WTC11 (cell line): ENCODE data around the gene MYCBP. TPM values are rescaled to one million over a fixed set of nuclear protein-coding genes. Genes with fewer than 3 reads are reported as not detected.

Experiments used
- CREB1 ChIP-seq: sonication (generic); formaldehyde crosslinking; IDR thresholded peaks from 2 replicates; pipeline ENCODE4 v1.8.0; 2023; ENCODE audit warnings: mild to moderate bottlenecking, missing genetic modification reagents
- CREM ChIP-seq: sonication (generic); formaldehyde crosslinking; IDR thresholded peaks from 2 replicates; pipeline ENCODE4 v1.8.1; 2022; ENCODE audit warnings: mild to moderate bottlenecking, missing genetic modification reagents, moderate library complexity
- ETV6 ChIP-seq: sonication (generic); formaldehyde crosslinking; IDR thresholded peaks from 2 replicates; pipeline ENCODE4 v1.8.1; 2022; ENCODE audit warnings: mild to moderate bottlenecking, missing genetic modification reagents
- FOXK1 ChIP-seq: sonication (generic); formaldehyde crosslinking; IDR thresholded peaks from 2 replicates; pipeline ENCODE4 v1.8.0; 2022; ENCODE audit warnings: mild to moderate bottlenecking, moderate library complexity, missing genetic modification reagents
- IRF2 ChIP-seq: sonication (generic); formaldehyde crosslinking; IDR thresholded peaks from 2 replicates; pipeline ENCODE4 v1.8.0; 2022; ENCODE audit warnings: low read depth, missing genetic modification reagents, borderline replicate concordance
- JAZF1 ChIP-seq: fragments of 250-450 bp; sonication (Bioruptor Pico); IDR thresholded peaks from 2 replicates; pipeline ENCODE4 v1.9.0; 2021; ENCODE audit warnings: moderate library complexity, mild to moderate bottlenecking, inconsistent platforms
- MYBL2 ChIP-seq: sonication (generic); formaldehyde crosslinking; IDR thresholded peaks from 2 replicates; pipeline ENCODE4 v1.8.1; 2023; ENCODE audit warnings: mild to moderate bottlenecking, moderate library complexity, missing genetic modification reagents
- NFYB ChIP-seq: sonication (generic); formaldehyde crosslinking; conservative IDR thresholded peaks from 2 replicates; pipeline ENCODE4 v1.8.0; 2022; ENCODE audit warnings: low read depth, missing genetic modification reagents
- NR1H2 ChIP-seq: sonication (generic); formaldehyde crosslinking; IDR thresholded peaks from 2 replicates; pipeline ENCODE4 v1.9.0; 2021; ENCODE audit warnings: mild to moderate bottlenecking, moderate library complexity, missing genetic modification reagents
- NR3C1 ChIP-seq: sonication (generic); formaldehyde crosslinking; conservative IDR thresholded peaks from 2 replicates; pipeline ENCODE4 v1.8.1; 2023; ENCODE audit warnings: low read depth, mild to moderate bottlenecking, missing genetic modification reagents
- RELA ChIP-seq: sonication (generic); formaldehyde crosslinking; IDR thresholded peaks from 2 replicates; pipeline ENCODE4 v1.8.1; 2022; ENCODE audit warnings: missing genetic modification reagents, mild to moderate bottlenecking, borderline replicate concordance
- SMAD3 ChIP-seq: sonication (generic); formaldehyde crosslinking; IDR thresholded peaks from 2 replicates; pipeline ENCODE4 v1.8.0; 2022; ENCODE audit warnings: missing genetic modification reagents, mild to moderate bottlenecking, borderline replicate concordance
- SP1 ChIP-seq: sonication (generic); formaldehyde crosslinking; conservative IDR thresholded peaks from 2 replicates; pipeline ENCODE4 v1.8.1; 2022; ENCODE audit warnings: missing genetic modification reagents
- TEAD1 ChIP-seq: sonication (generic); formaldehyde crosslinking; IDR thresholded peaks from 2 replicates; pipeline ENCODE4 v1.8.0; 2022; ENCODE audit warnings: mild to moderate bottlenecking, missing genetic modification reagents
- TEAD4 ChIP-seq: sonication (generic); formaldehyde crosslinking; IDR thresholded peaks from 2 replicates; pipeline ENCODE4 v1.8.0; 2022; ENCODE audit warnings: mild to moderate bottlenecking, missing genetic modification reagents
- total RNA-seq: library from RNA; stranded (reverse); gene quantifications from 3 replicates; pipeline ENCODE4 v1.2.3, GENCODE V29; 2021
- TF ChIP-seq, protein P1 (sequence below): fragments of 250-450 bp; sonication (Bioruptor Pico); IDR thresholded peaks from 2 replicates; pipeline ENCODE4 v1.9.0; 2021; ENCODE audit warnings: mild to moderate bottlenecking
- TF ChIP-seq, protein P2 (sequence below): sonication (generic); formaldehyde crosslinking; IDR thresholded peaks from 2 replicates; pipeline ENCODE4 v1.8.0; 2022; ENCODE audit warnings: mild to moderate bottlenecking, missing genetic modification reagents
- TF ChIP-seq, protein P3 (sequence below): sonication (generic); formaldehyde crosslinking; IDR thresholded peaks from 2 replicates; pipeline ENCODE4 v1.8.1; 2023; ENCODE audit warnings: mild to moderate bottlenecking, moderate library complexity, missing genetic modification reagents
- TF ChIP-seq, protein P4 (sequence below): sonication (generic); formaldehyde crosslinking; IDR thresholded peaks from 2 replicates; pipeline ENCODE4 v1.8.1; 2022; ENCODE audit warnings: low read depth, mild to moderate bottlenecking, moderate library complexity, missing genetic modification reagents, borderline replicate concordance
- TF ChIP-seq, protein P5 (sequence below): sonication (generic); formaldehyde crosslinking; IDR thresholded peaks from 2 replicates; pipeline ENCODE4 v1.8.1; 2023; ENCODE audit warnings: mild to moderate bottlenecking, missing genetic modification reagents
- TF ChIP-seq, protein P6 (sequence below): sonication (generic); formaldehyde crosslinking; IDR thresholded peaks from 2 replicates; pipeline ENCODE4 v1.8.0; 2023; ENCODE audit warnings: missing genetic modification reagents, mild to moderate bottlenecking, borderline replicate concordance
- TF ChIP-seq, protein P7 (sequence below): sonication (generic); formaldehyde crosslinking; IDR thresholded peaks from 2 replicates; pipeline ENCODE4 v1.8.0; 2022; ENCODE audit warnings: mild to moderate bottlenecking, missing genetic modification reagents
- TF ChIP-seq, protein P8 (sequence below): sonication (generic); formaldehyde crosslinking; IDR thresholded peaks from 2 replicates; pipeline ENCODE4 v1.8.1; 2023; ENCODE audit warnings: mild to moderate bottlenecking, missing genetic modification reagents

The MYCBP gene
- total RNA-seq, 1 experiment from 2014 or later = 31.4 TPM

DNA sequence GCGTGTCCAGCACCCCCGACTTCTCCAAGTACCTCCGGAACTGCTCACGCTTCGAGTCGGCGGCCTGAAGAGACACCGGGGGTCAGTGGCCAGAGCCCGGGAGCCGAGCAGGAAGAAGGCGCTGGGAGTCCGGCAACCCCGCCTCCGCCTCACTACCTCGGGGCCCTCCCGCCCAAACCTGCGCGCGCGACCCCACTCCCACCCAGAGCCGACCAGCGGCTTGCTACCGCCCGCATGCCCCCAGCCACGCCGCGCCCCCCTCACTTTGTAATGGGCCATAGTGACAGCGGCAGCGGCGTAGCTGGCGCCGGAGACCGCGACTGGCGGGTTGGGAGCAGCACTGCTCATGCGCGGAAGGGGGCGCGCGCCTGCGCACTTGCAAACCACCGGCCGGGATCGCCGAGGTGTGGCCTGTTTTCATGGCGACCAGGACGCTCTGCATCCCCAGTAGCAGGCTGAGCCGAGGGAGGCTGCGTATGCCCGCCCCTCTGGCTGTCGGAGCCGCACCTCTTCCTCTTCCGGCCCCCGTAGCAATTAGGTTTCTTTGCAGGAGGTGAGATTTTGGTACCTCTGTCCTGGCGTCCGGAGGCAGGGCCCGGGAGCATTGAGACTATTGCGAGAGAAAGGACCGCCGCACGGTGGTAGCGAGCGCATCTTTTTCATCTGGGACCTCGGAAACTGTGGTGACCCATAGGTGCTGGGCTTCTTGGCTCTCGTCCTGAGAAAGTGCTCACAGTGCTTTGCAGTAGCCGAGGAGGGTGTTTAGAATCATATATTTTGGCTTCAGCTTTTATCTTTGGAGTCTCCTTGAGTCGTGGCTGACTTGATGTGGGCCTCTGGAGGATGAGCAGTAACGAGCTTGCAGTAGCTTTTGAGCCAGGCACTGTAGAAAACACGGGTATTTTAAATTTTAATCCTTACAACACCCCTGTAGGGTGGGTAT, at the start of gene MYCBP (continued):
- TF ChIP-seq, protein P1, sequence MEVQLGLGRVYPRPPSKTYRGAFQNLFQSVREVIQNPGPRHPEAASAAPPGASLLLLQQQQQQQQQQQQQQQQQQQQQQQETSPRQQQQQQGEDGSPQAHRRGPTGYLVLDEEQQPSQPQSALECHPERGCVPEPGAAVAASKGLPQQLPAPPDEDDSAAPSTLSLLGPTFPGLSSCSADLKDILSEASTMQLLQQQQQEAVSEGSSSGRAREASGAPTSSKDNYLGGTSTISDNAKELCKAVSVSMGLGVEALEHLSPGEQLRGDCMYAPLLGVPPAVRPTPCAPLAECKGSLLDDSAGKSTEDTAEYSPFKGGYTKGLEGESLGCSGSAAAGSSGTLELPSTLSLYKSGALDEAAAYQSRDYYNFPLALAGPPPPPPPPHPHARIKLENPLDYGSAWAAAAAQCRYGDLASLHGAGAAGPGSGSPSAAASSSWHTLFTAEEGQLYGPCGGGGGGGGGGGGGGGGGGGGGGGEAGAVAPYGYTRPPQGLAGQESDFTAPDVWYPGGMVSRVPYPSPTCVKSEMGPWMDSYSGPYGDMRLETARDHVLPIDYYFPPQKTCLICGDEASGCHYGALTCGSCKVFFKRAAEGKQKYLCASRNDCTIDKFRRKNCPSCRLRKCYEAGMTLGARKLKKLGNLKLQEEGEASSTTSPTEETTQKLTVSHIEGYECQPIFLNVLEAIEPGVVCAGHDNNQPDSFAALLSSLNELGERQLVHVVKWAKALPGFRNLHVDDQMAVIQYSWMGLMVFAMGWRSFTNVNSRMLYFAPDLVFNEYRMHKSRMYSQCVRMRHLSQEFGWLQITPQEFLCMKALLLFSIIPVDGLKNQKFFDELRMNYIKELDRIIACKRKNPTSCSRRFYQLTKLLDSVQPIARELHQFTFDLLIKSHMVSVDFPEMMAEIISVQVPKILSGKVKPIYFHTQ (CRISPR knock-in tag) = no peak
- no peak for TF ChIP-seq RELA
- no peak for TF ChIP-seq IRF2 (CRISPR knock-in tag)
- TF ChIP-seq, protein P2, sequence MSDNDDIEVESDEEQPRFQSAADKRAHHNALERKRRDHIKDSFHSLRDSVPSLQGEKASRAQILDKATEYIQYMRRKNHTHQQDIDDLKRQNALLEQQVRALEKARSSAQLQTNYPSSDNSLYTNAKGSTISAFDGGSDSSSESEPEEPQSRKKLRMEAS (CRISPR knock-in tag) = peak; percentile 69; the same call in 1 of the 2 replicates
- TF ChIP-seq, protein P3, sequence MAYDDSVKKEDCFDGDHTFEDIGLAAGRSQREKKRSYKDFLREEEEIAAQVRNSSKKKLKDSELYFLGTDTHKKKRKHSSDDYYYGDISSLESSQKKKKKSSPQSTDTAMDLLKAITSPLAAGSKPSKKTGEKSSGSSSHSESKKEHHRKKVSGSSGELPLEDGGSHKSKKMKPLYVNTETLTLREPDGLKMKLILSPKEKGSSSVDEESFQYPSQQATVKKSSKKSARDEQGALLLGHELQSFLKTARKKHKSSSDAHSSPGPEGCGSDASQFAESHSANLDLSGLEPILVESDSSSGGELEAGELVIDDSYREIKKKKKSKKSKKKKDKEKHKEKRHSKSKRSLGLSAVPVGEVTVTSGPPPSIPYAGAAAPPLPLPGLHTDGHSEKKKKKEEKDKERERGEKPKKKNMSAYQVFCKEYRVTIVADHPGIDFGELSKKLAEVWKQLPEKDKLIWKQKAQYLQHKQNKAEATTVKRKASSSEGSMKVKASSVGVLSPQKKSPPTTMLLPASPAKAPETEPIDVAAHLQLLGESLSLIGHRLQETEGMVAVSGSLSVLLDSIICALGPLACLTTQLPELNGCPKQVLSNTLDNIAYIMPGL (CRISPR knock-in tag) = 0 out of 2 replicates have a peak, but pooled peaks have one; percentile 36
- TF ChIP-seq TEAD4 (CRISPR knock-in tag) = no peak
- TF ChIP-seq, protein P4, sequence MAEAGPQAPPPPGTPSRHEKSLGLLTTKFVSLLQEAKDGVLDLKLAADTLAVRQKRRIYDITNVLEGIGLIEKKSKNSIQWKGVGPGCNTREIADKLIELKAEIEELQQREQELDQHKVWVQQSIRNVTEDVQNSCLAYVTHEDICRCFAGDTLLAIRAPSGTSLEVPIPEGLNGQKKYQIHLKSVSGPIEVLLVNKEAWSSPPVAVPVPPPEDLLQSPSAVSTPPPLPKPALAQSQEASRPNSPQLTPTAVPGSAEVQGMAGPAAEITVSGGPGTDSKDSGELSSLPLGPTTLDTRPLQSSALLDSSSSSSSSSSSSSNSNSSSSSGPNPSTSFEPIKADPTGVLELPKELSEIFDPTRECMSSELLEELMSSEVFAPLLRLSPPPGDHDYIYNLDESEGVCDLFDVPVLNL (CRISPR knock-in tag) = no peak
- TF ChIP-seq, protein P5, sequence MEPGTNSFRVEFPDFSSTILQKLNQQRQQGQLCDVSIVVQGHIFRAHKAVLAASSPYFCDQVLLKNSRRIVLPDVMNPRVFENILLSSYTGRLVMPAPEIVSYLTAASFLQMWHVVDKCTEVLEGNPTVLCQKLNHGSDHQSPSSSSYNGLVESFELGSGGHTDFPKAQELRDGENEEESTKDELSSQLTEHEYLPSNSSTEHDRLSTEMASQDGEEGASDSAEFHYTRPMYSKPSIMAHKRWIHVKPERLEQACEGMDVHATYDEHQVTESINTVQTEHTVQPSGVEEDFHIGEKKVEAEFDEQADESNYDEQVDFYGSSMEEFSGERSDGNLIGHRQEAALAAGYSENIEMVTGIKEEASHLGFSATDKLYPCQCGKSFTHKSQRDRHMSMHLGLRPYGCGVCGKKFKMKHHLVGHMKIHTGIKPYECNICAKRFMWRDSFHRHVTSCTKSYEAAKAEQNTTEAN (CRISPR knock-in tag) = peak; percentile 34; the same call in 1 of the 2 replicates
- TF ChIP-seq, protein P6, sequence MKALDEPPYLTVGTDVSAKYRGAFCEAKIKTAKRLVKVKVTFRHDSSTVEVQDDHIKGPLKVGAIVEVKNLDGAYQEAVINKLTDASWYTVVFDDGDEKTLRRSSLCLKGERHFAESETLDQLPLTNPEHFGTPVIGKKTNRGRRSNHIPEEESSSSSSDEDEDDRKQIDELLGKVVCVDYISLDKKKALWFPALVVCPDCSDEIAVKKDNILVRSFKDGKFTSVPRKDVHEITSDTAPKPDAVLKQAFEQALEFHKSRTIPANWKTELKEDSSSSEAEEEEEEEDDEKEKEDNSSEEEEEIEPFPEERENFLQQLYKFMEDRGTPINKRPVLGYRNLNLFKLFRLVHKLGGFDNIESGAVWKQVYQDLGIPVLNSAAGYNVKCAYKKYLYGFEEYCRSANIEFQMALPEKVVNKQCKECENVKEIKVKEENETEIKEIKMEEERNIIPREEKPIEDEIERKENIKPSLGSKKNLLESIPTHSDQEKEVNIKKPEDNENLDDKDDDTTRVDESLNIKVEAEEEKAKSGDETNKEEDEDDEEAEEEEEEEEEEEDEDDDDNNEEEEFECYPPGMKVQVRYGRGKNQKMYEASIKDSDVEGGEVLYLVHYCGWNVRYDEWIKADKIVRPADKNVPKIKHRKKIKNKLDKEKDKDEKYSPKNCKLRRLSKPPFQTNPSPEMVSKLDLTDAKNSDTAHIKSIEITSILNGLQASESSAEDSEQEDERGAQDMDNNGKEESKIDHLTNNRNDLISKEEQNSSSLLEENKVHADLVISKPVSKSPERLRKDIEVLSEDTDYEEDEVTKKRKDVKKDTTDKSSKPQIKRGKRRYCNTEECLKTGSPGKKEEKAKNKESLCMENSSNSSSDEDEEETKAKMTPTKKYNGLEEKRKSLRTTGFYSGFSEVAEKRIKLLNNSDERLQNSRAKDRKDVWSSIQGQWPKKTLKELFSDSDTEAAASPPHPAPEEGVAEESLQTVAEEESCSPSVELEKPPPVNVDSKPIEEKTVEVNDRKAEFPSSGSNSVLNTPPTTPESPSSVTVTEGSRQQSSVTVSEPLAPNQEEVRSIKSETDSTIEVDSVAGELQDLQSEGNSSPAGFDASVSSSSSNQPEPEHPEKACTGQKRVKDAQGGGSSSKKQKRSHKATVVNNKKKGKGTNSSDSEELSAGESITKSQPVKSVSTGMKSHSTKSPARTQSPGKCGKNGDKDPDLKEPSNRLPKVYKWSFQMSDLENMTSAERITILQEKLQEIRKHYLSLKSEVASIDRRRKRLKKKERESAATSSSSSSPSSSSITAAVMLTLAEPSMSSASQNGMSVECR (CRISPR knock-in tag) = peak; percentile 85; the same call in 1 of the 2 replicates
- TF ChIP-seq SP1 (CRISPR knock-in tag) = peak; percentile 69; the same call in 1 of the 2 replicates
- peak; percentile 6; the same call in 1 of the 2 replicates for TF ChIP-seq MYBL2 (CRISPR knock-in tag)
- TF ChIP-seq TEAD1 = 0 out of 2 replicates have a peak, but pooled peaks have one; percentile 70
- peak; percentile 69; the same call in 1 of the 2 replicates for TF ChIP-seq FOXK1
- no peak for TF ChIP-seq NR1H2
- TF ChIP-seq ETV6 (CRISPR knock-in tag) = peak; percentile 70; the same call in 1 of the 2 replicates
- peak; percentile 71; the same call in 1 of the 2 replicates for TF ChIP-seq SMAD3
- TF ChIP-seq NFYB (CRISPR knock-in tag) = no peak
- TF ChIP-seq, protein P7, sequence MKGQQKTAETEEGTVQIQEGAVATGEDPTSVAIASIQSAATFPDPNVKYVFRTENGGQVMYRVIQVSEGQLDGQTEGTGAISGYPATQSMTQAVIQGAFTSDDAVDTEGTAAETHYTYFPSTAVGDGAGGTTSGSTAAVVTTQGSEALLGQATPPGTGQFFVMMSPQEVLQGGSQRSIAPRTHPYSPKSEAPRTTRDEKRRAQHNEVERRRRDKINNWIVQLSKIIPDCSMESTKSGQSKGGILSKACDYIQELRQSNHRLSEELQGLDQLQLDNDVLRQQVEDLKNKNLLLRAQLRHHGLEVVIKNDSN = 0 out of 2 replicates have a peak, but pooled peaks have one; percentile 29
- TF ChIP-seq, protein P8, sequence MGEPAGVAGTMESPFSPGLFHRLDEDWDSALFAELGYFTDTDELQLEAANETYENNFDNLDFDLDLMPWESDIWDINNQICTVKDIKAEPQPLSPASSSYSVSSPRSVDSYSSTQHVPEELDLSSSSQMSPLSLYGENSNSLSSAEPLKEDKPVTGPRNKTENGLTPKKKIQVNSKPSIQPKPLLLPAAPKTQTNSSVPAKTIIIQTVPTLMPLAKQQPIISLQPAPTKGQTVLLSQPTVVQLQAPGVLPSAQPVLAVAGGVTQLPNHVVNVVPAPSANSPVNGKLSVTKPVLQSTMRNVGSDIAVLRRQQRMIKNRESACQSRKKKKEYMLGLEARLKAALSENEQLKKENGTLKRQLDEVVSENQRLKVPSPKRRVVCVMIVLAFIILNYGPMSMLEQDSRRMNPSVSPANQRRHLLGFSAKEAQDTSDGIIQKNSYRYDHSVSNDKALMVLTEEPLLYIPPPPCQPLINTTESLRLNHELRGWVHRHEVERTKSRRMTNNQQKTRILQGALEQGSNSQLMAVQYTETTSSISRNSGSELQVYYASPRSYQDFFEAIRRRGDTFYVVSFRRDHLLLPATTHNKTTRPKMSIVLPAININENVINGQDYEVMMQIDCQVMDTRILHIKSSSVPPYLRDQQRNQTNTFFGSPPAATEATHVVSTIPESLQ (CRISPR knock-in tag) = no peak
- TF ChIP-seq JAZF1 (CRISPR knock-in tag) = no peak
- TF ChIP-seq NR3C1 (CRISPR knock-in tag) = no peak
- no peak for TF ChIP-seq CREB1 (CRISPR knock-in tag)
- no peak for TF ChIP-seq CREM (CRISPR knock-in tag)
